GM18861 (cell line): ENCODE measurements around the gene TRPV3.
"Not testable (repeated sequence)": the region's sequence is repeated elsewhere in the genome, so short reads cannot be mapped to it uniquely, and the experiment has no call there.

Source experiments
- ATAC-seq: cut with Tn5 transposase; IDR thresholded peaks from one replicate; pipeline ENCODE4 v1.9.1; 2021; ENCODE audit not compliant: unreplicated experiment

TRPV3 gene

DNA sequence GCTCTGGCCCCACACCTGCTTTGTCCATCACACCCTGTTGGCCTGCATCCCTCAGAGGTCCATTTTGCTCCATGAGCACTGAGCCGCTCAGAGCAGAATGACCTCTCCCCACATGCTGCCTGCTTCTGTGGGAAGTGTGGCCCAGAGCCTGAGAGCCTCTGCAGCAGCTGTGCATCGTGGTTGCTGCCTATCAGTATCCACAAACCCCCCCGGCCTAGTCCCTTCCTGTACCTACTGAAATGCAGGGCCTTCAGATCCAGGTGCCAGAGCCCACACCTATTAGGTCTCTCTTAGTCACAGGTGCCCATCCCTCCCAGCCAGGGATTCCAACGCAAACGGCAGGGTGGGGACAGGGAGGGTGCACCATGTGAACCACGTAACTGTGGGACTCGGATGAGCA lies 16.6 kb upstream of the TRPV3 start:
- no peak for ATAC-seq

- ATAC-seq = no peak
Measured at GRCh38 chr17:3573246-3574100, 15.9 kb upstream of the TRPV3 start.

GRCh38 chr17:3572231-3572630 lies 14.6 kb upstream of the TRPV3 start:
- ATAC-seq = no peak

DNA sequence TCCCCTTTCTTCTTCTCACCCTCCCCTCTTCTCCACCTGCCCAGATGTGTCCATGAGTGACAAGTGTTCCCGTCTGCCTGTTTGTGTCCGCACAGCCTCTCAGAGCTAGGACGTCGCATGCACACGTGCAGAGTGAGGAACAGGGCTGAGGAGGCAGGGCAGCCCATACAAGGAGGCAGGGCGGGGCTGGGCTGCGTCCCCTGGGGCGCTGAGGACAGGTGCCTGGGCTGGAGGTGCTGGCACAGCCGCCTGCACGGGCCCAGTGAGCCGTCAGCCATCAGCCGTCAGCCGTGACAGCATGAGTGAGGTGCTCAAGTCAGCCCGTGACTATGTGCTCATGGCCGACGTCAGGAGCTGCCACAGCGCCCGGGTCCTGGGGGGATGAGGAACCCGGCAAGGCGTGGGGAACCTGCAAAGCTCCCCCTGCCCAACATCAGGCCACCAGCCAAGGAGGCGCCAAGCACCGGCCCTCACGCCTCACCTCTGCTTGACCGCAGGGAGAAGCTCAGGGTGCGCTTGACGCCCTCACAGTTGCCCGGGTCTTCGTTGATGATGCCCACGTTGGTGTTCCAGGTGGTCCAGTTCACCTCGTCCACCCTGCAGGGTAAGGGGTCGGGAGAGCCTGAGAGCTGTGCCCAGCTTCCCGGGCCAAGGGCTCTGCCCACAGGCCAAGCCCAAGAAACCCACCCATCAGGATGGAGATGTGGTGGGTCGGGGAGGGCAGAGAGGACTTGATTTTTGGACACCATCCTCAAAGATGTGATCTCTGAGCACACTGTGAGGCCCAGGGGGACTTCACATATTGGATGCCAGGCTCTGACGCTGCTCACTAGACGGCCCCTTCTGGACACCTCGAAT lies 13.7 kb upstream of the TRPV3 start:
- ATAC-seq = no peak

GRCh38 chr17:3569534-3570137 lies 12.0 kb upstream of the TRPV3 start:
- no peak for ATAC-seq

- ATAC-seq = no peak
Measured at GRCh38 chr17:3566551-3566950, 8.9 kb upstream of the TRPV3 start.

GRCh38 chr17:3565143-3565542 lies 7.5 kb upstream of the TRPV3 start:
- no peak for ATAC-seq

DNA sequence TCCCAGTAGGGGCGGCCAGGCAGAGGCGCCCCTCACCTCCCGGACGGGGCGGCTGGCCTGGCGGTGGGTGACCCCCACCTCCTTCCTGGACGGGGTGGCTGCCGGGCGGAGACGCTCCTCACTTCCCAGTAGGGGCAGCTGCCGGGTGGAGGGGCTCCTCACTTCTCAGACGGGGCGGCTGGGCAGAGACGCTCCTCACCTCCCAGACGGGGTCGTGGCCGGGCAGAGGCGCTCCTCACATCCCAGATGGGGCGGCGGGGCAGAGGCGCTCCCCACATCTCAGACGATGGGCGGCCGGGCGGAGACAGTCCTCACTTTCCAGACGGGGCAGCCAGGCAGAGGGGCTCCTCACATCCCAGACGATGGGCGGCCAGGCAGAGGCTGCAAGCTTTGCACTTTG lies 6.6 kb upstream of the TRPV3 start:
- not testable (repeated sequence) for ATAC-seq

DNA sequence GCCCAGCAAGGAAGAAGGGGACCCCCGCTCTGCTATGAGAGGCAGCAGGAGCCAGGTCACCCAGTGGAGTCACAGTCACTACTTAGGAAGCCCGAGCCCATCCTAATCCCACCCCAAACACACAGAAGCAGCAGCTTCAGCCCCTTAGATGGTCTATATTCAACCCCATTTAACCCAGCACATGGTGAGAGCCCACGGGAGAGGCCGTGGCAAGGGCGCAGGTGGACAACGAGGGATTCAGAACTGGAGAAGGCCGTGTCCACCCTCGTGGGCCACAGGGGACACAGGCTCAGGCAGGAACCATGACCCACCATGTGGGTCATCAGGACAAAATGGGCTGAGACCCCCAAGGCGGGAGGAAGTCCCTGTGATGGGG lies 1.6 kb upstream of the TRPV3 start:
- ATAC-seq = no peak

DNA sequence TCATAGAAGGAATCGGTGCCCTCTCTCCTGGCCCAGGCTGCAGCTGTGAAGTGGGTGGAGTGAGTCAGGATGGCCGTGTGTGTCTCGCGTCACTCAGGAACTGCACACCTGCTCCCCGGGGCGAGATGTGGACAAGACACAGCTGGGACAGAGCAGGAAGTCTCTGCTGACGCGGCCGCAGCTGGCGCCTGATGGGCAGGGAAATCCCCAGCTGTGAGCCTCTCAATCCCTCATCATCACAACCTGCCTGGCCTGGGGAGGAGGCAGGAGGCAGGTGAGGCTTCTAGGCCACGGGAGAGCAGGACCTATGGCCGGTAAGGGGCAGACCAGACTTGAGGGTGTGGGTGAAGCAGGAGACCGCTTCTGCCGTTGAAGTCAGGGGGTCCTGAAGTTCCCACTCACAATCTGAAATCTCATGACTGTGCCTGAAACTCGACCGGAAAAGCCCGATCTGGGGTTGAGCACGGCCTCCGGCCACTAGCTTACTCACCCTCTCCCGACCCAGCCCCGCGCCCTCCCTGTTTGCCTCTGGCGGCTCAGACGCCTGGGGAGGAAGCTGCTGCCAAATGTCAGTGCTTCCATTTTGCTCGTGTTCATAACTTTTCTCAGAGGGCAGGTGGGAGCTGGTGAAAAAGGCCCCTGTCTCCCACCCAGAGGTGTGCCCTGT lies 1.1 kb upstream of the TRPV3 start:
- ATAC-seq = peak; percentile 67

- no peak for ATAC-seq
Measured at GRCh38 chr17:3556916-3557767, 470 bp downstream of the TRPV3 start.

DNA sequence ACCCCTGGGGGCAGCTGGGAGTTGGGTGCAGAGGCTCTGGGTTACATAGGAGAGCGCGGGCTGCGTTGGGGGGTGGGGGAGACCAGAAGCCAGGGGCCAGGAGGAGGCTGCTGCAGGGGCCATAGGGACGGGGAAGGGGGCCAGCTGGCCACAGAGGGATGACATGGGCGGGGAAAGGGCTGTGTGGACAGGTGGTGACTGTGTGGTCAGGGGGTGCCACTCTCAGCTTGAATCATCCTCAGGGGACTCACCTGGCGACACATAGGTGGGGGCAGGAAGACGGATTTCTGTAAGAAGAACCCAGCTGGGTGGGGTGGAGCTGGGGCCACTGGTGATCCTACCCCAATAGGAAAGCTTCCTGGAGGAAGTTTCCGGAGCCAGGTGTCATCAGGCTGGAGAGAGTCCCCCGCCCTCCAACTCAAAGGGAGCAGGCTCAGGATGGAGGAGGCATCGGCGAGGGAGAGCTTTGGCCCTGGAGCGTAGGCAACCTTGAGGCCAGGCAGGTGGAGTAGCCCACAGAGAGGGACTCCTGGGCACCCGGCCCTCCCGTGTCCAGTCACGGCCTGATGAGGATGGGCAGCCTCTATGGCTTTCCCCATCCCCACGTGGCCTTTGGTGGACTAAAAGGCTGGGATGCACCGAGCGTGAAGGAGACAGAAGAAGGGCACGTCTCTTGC lies 1.2 kb downstream of the TRPV3 start:
- no peak for ATAC-seq

GRCh38 chr17:3555189-3555796 lies 2.3 kb downstream of the TRPV3 start:
- no peak for ATAC-seq

- ATAC-seq = no peak
Measured at GRCh38 chr17:3554440-3554839, 3.2 kb downstream of the TRPV3 start.

DNA sequence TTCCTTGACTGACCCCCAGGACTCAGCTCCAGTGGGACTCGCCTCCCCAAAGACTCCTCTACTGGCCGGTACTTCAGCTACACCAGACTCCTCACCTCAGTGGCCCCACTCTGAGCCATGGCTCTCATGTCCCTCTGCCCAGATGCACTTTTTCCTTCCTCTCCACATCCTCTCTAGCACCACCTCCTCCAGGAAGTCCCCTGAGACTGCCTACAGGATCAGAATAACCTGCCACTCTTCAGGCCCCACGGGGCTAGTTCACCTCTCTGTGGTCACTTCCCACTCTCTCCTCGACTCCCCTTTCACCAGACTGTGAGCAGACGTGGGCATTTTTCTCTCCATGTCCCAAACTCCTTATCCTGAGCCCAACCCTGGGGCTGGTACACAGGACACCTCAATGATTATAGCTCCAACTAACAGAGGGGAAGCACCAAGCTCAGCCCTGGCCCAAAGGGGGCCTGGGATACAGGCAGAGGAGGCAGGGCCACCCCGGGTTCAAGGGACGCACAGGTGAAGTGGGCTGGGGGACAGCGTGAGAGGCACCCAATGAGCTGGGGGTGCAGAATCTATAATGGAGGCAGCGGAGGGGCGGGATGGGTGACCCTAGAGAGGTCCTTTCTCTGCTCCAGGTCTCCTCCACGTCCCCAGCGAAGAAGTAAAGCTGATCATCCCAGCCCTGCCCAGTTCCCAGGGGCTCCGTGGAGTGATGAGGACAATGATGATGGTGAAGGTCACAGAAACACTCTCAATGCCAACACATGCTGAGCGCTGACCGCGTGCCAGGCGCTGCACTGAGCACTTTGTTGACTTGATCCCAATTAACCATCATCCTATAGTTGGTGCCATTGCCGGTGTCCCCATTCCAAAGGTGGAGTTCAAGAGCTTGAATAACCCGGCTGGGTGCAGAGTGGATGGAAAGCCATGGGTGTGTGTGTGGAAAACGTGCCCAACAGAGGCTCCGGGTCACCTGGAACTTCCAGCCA lies 3.9 kb downstream of the TRPV3 start:
- ATAC-seq = no peak

DNA sequence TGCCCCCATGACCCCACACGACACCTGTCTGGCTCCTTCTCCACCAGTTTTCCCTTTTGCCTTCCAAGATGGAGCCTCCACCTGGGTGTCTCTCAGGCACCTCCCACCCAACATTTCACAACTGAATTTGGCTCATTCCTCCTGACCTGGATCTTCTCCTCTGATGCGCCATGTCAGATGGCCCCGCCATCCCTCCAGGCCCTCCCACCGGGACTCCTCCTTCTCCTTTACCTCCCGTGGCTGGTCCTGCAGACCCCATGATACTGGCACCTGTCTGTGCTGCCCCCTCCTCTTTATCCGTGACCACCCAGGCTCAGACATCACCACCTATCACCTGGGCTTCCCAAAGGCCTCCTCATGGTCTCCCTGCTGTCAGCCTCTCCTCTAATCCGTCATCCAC lies 4.7 kb downstream of the TRPV3 start:
- no peak for ATAC-seq

DNA sequence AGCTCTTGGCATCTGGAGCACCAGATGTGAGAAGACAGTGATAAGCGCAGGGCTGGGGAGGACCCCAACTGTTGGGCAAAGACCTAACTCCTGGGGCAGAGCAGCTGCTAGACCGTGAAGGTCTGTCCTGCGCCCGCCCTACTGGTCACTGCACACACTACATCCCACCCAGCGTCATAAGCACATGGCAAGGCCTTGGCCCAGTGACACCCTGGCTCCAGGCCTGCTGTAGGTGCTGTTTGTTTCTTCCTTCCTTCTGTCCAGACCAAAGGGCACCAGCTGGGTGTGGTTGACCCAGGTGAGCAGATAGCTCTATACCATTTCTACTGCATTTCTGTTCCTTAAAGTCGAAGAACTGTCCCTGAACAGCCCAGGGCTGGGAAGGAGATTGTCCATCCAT lies 6.4 kb downstream of the TRPV3 start:
- ATAC-seq = no peak

- ATAC-seq = no peak
Measured at GRCh38 chr17:3549610-3550162, 7.9 kb downstream of the TRPV3 start.
